OCI-M1 (cell line): ENCODE measurements around the gene SRP68.

ENCODE experiments used
- DNase-seq: peaks from one replicate; lab custom pipeline; 2025; lab: John Stamatoyannopoulos, UW

Gene SRP68

GRCh38 chr17:76072148-76072858, at the start of gene SRP68:
SRP68 (minus strand) TSS chr17:76072517; CDS start chr17:76072491, 26 bp downstream.
- peak; percentile 93 for DNase-seq

DNA sequence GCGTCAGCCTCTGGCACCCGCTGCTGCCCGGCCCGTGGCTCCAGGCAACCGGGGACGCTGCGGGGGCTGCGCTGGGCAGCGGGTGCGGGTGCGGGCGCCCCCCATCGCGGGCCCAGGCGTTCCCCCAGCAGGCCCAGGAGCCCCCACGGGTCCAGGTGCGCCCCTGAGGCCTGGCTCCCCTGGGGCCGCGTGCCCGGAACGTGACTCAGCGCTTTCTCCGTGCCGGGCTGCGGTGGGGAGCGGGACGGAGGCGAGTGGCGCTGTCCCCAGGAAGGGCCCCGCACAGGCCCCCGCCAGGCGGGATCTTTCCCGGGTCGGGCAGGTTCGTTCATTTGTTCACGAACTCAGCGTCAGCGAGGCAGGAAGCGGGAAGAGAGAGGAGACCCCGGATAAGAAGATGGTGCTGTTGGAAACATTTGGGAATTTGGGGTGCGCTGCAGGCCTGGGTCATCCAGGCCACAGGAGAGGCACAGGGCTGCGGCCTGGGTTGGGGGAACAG, 49.7 kb upstream of the SRP68 start:
- no peak for DNase-seq

GRCh38 chr17:76120658-76121008, 48.3 kb upstream of the SRP68 start:
- no peak for DNase-seq

GRCh38 chr17:76119409-76120371, 47.4 kb upstream of the SRP68 start:
- no peak for DNase-seq

- DNase-seq: no peak
These were observed 42.9 kb upstream of the SRP68 start for GRCh38 chr17:76115138-76115754.

GRCh38 chr17:76111956-76112355, 39.6 kb upstream of the SRP68 start:
- no peak for DNase-seq

- DNase-seq: peak; percentile 18
These were observed 35.2 kb upstream of the SRP68 start for GRCh38 chr17:76107509-76107908.

- DNase-seq: no peak
These were observed 34.4 kb upstream of the SRP68 start for GRCh38 chr17:76106703-76107102.

- no peak for DNase-seq
These were observed 32.5 kb upstream of the SRP68 start for GRCh38 chr17:76104896-76105231.

DNA sequence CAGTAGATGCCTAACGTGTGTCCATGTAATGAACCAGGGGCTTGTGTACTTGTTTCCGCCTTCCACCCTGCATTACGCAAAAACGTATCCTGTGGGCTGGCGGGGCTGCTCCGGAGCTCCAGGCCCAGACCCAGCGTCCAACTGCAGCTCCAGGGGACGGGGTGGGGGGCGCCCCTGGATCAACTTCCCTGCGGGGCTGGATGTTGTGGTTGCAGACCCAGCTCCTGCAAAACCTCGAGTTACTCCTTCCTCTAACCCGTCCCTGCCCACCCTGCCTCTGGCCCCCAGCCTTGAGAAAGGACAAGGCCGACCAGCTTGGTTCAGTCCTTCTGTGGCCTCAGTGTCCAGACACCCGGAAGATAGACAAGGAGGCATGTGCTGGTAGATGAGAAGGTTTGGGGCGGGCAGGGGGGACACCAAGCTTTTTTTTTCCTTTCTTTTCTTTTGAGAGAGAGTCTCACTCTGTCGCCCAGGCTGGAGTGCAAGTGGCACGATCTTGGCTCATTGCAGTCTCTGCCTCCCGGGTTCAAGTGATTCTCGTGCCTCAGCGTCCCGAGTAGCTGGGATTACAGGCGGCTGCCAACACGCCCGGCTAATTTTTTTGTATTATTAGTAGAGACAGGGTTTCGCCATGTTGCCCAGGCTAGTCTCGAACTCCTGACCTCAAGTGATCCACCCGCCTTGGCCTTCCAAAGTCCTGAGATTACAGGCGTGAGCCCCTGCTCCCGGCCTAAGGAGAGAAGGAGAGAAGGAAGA, 32.0 kb upstream of the SRP68 start:
- no peak for DNase-seq

GRCh38 chr17:76103274-76104139, 31.2 kb upstream of the SRP68 start, which contains the start of gene EXOC7:
EXOC7 (minus strand) TSS chr17:76103787; CDS start chr17:76103692, 95 bp downstream.
- peak; percentile 96 for DNase-seq

GRCh38 chr17:76102944-76103273, 30.6 kb upstream of the SRP68 start:
- no peak for DNase-seq

DNA sequence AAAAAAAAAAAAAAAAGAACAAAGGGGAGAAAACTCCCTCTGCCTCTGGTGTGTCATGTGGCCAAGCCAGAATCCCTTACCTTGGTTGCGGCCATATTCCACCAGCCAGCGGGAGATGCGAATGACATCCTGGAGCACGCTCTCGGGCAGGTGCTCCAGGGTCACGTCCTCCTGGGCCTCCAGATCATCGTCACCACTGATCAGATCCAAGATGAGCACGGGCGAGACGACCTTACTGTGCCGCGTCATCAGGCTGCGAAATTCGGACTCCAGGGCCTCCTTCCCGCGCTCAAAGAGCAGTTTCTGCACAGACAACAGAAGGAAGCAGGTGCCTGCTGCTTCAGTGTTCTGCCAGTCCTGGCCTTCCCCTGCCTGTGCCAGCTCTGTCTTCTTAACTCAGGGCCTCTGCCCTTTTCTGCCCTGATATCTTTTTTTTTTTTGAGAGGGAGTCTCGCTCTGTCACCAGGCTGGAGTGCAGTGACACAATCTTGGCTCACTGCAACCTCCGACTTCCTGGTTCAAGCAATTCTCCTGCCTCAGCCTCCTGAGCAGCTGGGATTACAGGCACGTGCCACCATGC, 25.5 kb upstream of the SRP68 start:
- no peak for DNase-seq

- DNase-seq: no peak
These were observed 23.6 kb upstream of the SRP68 start for GRCh38 chr17:76095943-76096342.

DNA sequence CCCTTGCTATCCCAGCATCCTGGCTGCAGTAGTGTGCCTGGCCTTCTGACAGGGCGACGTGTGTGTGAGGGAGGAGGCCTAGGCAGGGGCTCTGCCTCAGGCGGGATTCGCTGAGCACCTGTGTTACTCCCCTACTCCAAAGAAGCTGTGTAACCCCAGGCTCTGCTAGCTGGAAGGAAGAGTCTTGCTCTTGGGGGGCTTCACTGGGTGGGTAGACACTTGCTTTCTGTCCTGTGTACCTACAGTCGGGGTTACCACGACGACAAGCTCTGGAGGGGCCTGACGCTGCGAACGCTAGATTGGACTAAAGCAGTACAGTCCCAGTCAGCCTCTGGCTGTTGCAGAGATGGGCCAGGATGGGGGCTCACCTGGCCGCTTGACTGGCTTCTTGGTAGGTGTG, 21.7 kb upstream of the SRP68 start:
- DNase-seq: no peak

DNA sequence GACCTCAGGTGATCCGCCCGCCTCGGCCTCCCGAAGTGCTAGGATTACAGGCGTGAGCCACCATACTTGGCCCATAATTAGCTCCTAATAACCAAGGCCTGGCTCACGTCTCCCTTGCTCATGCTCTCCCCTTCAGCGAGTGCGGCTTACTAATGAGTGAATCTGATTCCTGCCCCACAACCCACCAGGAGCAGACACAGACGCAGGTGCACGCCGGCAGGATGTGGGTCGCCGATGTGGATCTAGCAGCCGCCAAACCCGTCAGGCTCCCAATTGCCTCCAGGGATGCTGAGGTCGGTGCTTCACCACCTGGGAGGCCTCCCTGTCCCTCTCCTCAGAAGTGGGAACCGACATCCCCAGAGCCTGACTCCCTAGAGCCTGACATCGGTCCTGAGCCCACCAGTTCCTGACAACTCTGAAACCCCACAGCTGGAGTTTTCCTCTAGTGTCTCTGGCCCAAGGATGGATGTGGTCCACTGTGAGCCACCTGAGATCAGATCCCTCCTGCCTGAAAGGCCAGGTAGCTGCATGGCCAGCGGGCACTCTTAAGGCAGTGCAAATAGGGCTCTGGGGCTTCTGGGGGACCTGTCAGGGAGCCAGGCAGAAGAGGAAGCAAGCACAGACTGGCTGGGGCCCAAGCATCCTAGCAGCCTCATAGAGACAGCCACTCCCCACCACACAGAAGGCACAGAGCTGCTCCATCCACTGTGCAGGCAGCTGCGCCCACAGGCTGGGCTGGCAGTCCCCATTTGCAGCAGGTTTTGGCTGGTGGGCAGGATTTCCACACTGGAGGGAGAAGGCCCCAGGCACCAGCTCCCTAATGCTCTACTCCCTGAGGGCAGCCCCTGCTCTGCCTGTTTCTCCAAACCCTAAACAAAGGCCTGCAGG, 20.5 kb upstream of the SRP68 start:
- no peak for DNase-seq

DNA sequence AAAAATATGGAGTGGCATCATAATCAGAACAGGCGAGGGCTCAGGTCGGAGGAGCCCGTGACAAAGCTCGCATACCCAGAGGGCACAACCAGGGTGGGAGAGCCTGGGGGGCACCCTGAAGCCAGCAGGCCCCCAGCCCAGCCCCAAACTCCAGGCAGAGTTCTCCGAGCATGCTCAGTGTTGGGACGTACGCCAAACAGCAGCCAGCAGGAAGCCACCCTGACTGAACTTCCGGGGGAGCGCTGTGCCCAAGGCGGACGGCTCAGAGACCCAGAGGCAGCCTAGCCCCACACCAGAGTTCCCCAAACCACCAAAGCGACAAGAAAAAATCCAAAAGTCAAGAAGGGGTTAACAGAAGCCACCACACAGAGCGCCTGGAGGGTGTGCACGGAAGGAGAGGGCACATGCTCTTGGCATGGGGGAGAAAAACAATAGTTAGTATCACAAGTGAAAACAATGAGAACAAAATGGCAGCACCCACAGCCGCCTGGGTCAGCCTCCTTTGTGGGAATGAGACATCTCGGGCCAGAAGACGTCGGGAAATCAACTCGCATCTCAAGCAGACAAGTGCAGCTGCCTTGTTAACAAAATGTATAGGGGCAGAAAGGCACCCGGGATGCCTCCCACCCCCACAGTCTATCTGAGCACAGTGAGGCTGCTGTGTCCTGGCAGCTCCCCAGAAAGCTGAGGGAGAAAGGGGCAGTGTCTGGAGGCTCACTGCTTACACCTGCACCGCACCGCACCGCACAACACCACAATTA, 19.4 kb upstream of the SRP68 start:
- no peak for DNase-seq

- no peak for DNase-seq
These were observed 18.3 kb upstream of the SRP68 start for GRCh38 chr17:76090517-76091129.
